Upper lobe of right lung (tissue), 1 donor: ENCODE data around the gene PRCD. TPM values are rescaled to one million over a fixed set of nuclear protein-coding genes. Genes with fewer than 3 reads are reported as not detected.
"Not testable (repeated sequence)": the region's sequence is repeated elsewhere in the genome, so short reads cannot be mapped to it uniquely, and the experiment has no call there.

ENCODE experiments used
- ATAC-seq: fragments of 200-7000 bp; cut with Tn5 transposase; one replicate; pipeline ENCODE4 v1.9.1; 2020; ENCODE audit warnings: mild to moderate bottlenecking, moderate library complexity
- DNase-seq: peaks from one replicate; pipeline ENCODE4 v3.0.0-alpha.2; 2020
- H3K27ac ChIP-seq: fragments of 200-600 bp; one replicate; pipeline ENCODE4 v1.8.0; 2022
- H3K27me3 ChIP-seq: fragments of 200-600 bp; one replicate; pipeline ENCODE4 v1.8.0; 2022; ENCODE audit warnings: mild to moderate bottlenecking
- H3K36me3 ChIP-seq: fragments of 200-600 bp; one replicate; pipeline ENCODE4 v1.8.0; 2022
- H3K4me1 ChIP-seq: fragments of 200-600 bp; one replicate; pipeline ENCODE4 v1.8.0; 2022
- H3K4me3 ChIP-seq: fragments of 200-600 bp; one replicate; pipeline ENCODE4 v1.8.0; 2022; ENCODE audit warnings: mild to moderate bottlenecking
- H3K9me3 ChIP-seq: fragments of 200-600 bp; one replicate; pipeline ENCODE4 v1.8.0; 2022
- CTCF ChIP-seq: fragments of 200-600 bp; IDR thresholded peaks from one replicate; pipeline ENCODE4 v1.8.0; 2022; ENCODE audit warnings: antibody characterized with exemption
- intact Hi-C: fragments of 100-400 bp; cut with DNase I; formaldehyde crosslinking; loops from one replicate; pipeline ENCODE4 v1.11.0; 2022
- total RNA-seq: library from RNA; stranded (reverse); fragmentation: NEBNext Ultra II Directional; extraction: Animal tissue kit (Norgen Biotek cat#: 25700); gene quantifications from one replicate; pipeline ENCODE4 v1.2.1, GENCODE V29; 2021
- donor health status: DM: no; HTN: yes; CAD: no; lungs with severe emphysema.

Gene PRCD
- total RNA-seq, 1 donor from 2014 or later = 7.7 TPM

GRCh38 chr17:76501018-76501826 lies 38.6 kb upstream of the PRCD start, which contains the start of gene RHBDF2:
Gene RHBDF2, minus strand, starts transcription at chr17:76501423. Its CDS starts 19,899 bp downstream, at chr17:76481524.
- DNase-seq (peak; percentile 96), ATAC-seq (peak; percentile 95)
- intact Hi-C loops = no loop called here
- H3K36me3 ChIP-seq = no peaks in the 10 kb centered on the region
- peak within 1 kb of the TSS; percentile 82 for H3K4me3 ChIP-seq
- no peak for TF ChIP-seq CTCF
- H3K4me1 ChIP-seq = peaks cover 34% of the 10 kb centered on the region
- H3K9me3 ChIP-seq = no peaks in the 10 kb centered on the region
- H3K27me3 ChIP-seq = no peaks in the 10 kb centered on the region
- H3K27ac ChIP-seq = peak within 1 kb of the TSS; percentile 91

GRCh38 chr17:76501827-76502307 lies 38.0 kb upstream of the PRCD start:
- intact Hi-C loops = no loop called here
- Histone ChIP-seq H3K27me3 (no peaks in the 10 kb centered on the region), H3K4me3 (peak overlapping the region; percentile 82), H3K27ac (peak overlapping the region; percentile 91), H3K9me3 (no peaks in the 10 kb centered on the region), H3K4me1 (peaks cover 36% of the 10 kb centered on the region), H3K36me3 (no peaks in the 10 kb centered on the region)
- ATAC-seq = no peak
- no peak for TF ChIP-seq CTCF
- DNase-seq = no peak

GRCh38 chr17:76502341-76503211 lies 37.3 kb upstream of the PRCD start:
- ATAC-seq = no peak
- peaks cover 29% of the 10 kb centered on the region for H3K4me1 ChIP-seq
- H3K9me3 ChIP-seq = no peaks in the 10 kb centered on the region
- intact Hi-C loops = no loop called here
- H3K36me3 ChIP-seq = no peaks in the 10 kb centered on the region
- DNase-seq = no peak
- peaks cover 2% of the 10 kb centered on the region for H3K27me3 ChIP-seq
- TF ChIP-seq CTCF = no peak
- H3K4me3 ChIP-seq = no peak overlapping the region
- H3K27ac ChIP-seq = peak overlapping the region; percentile 91

GRCh38 chr17:76504117-76504516 lies 35.7 kb upstream of the PRCD start:
- H3K27me3 ChIP-seq = peaks cover 6% of the 10 kb centered on the region
- no peak for TF ChIP-seq CTCF
- H3K27ac ChIP-seq = no peak overlapping the region
- H3K36me3 ChIP-seq = no peaks in the 10 kb centered on the region
- ATAC-seq (no peak), DNase-seq (no peak)
- H3K9me3 ChIP-seq = no peaks in the 10 kb centered on the region
- H3K4me3 ChIP-seq = no peak overlapping the region
- intact Hi-C loops = no loop called here
- peaks cover 16% of the 10 kb centered on the region for H3K4me1 ChIP-seq

GRCh38 chr17:76506408-76507345 lies 33.2 kb upstream of the PRCD start:
- Histone ChIP-seq H3K27me3 (peaks cover 6% of the 10 kb centered on the region), H3K27ac (no peak overlapping the region), H3K4me1 (peaks cover 16% of the 10 kb centered on the region), H3K9me3 (no peaks in the 10 kb centered on the region), H3K4me3 (no peak overlapping the region), H3K36me3 (no peaks in the 10 kb centered on the region)
- ATAC-seq (peak; percentile 90), DNase-seq (peak; percentile 89)
- intact Hi-C loops = loop anchor here (5.0 kb wide), 2 partner anchors 39 to 99 kb away; partner anchors contain the start of gene AANAT
- TF ChIP-seq CTCF = peak; percentile 94

GRCh38 chr17:76508472-76509063 lies 31.3 kb upstream of the PRCD start:
- H3K27ac ChIP-seq, H3K36me3 ChIP-seq, H3K27me3 ChIP-seq, H3K4me3 ChIP-seq, H3K9me3 ChIP-seq, ATAC-seq, DNase-seq: not testable (repeated sequence)
- intact Hi-C loops = loop anchor here (5.0 kb wide), 2 partner anchors 41 to 101 kb away; partner anchors contain the start of gene AANAT
- H3K4me1 ChIP-seq = peaks cover 16% of the 10 kb centered on the region
